ENCODE results near the gene BBS1. TPM values are rescaled to one million over a fixed set of nuclear protein-coding genes. Genes with fewer than 3 reads are reported as not detected.
A peak's percentile ranks its signal among the peaks of the same experiment; 100 is the strongest.

Gene BBS1
- total and polyA plus RNA-seq, 7 experiments from 2014 or later, result 9.6 to 38.2 (median 22.7) TPM

DNA sequence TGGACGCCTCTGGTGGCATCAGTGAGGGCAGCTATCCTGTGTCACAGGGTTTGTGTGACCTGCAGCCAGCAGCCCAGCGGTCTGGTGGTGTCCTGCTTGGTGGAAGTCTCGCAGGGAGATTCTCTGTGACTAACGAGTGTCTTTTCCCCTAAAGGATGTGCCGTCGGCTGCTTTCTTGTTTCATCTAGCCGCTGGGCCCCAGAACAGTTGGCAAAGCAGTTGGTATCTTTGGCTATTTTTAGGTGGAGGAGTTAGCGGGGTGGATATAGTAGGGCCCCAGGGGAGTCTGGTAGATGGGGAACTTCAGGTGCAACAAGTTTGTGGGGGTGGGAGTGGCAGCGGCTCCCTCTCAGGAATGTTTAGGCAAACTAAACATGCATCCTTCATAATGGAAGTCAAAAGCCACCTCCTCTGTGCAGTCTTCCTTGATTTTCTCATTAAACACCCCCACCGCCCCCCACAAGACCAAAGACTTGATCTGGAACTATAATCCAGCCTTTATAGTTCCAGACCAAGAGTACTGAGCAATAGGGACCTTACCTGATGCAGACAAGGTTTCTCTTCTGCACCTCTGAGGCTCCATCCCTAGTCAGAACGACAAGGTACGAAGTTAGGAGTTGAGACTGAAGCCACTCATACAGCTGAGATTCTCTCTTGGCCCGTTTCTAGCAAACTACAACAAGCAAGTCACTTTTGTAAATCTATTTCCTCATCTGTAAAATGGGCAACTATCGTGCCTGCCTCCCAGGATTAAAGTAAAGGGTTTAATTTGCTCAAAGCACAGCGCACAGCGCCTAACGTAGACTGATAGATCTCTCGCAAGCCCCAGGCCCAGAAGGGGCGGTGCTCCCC lies 44.8 kb upstream of the BBS1 start:
- peak overlapping the region; percentile 87 to 94 (median 90) for H3K4me3 Mint-ChIP-seq
- peaks cover 5 to 39% (median 25%) of the 10 kb centered on the region in 7 donors for H3K4me1 Mint-ChIP-seq
- Histone ChIP-seq H3K4me1 (ENCODE audit: control insufficient read depth in 2 of 2, insufficient read depth in 2 of 2, low read length in 2 of 2) (peaks cover 8 to 10% of the 10 kb centered on the region in 2 donors), H3K27ac (ENCODE audit: low read depth, low read length) (peak overlapping the region; percentile 87), H3K27me3 (ENCODE audit: control insufficient read depth in 2 of 2, insufficient read depth in 2 of 2, low read length in 2 of 2) (no peaks in the 10 kb centered on the region), H3K9me3 (ENCODE audit: control insufficient read depth in 2 of 3, low read length in 3 of 3) (no peaks in the 10 kb centered on the region), H3K4me3 (ENCODE audit: low read length) (peak overlapping the region; percentile 78), H3K36me3 (ENCODE audit: control insufficient read depth in 2 of 3, insufficient read depth in 3 of 3, low read length in 3 of 3) (no peaks in the 10 kb centered on the region)
- no peaks in the 10 kb centered on the region for H3K27me3 Mint-ChIP-seq
- peak overlapping the region; percentile 49 to 97 (median 93) for H3K27ac Mint-ChIP-seq
- DNase-seq (no peak), ATAC-seq (no peak)
- ChIA-PET CTCF (interaction anchor here (1.3 kb wide), 2 partner anchors 27 to 154 kb away, joined by 3 to 4 read pairs; partner anchors contain the start of gene MRPL11), POLR2A (interaction anchor here (0.8 to 4.0 kb wide), 5 partner anchors 14 to 151 kb away, joined by 3 to 42 read pairs (median 5); partner anchors contain the start of genes DPP3, MRPL11, RBM14 and SLC29A2)
- intact Hi-C loops (cut with micrococcal nuclease), result loop anchor here (1.0 to 5.0 kb wide), 15 partner anchors 15 to 1342 kb away; partner anchors contain the start of genes DPP3 (in 2 of the 2), ACTN3 (in 1 of the 2), NPAS4 (in 1 of the 2) and PC (in 1 of the 2)
- peaks cover 0 to 7% (median 0%) of the 10 kb centered on the region in 11 donors for H3K9me3 Mint-ChIP-seq
- peaks cover 0 to 16% (median 0%) of the 10 kb centered on the region in 5 donors for H3K36me3 Mint-ChIP-seq

GRCh38 chr11:66466225-66467033 lies 44.0 kb upstream of the BBS1 start, which contains the start of gene PELI3:
PELI3 (plus strand) TSS chr11:66466905; CDS start chr11:66468129, 1,224 bp downstream.
- Mint-ChIP-seq H3K36me3 (peaks cover 0 to 14% (median 0%) of the 10 kb centered on the region in 5 donors), H3K27ac (peak within 1 kb of the TSS; percentile 87 to 97 (median 93)), H3K4me1 (peaks cover 4 to 39% (median 24%) of the 10 kb centered on the region in 7 donors), H3K27me3 (no peaks in the 10 kb centered on the region), H3K4me3 (peak within 1 kb of the TSS; percentile 89 to 96 (median 90)), H3K9me3 (peaks cover 0 to 7% (median 0%) of the 10 kb centered on the region in 11 donors)
- DNase-seq, result peak; percentile 86 to 95 (median 92)
- no peaks in the 10 kb centered on the region for H3K27me3 ChIP-seq (ENCODE audit: control insufficient read depth in 2 of 2, insufficient read depth in 2 of 2, low read length in 2 of 2)
- H3K4me3 ChIP-seq (ENCODE audit: low read length), result peak within 1 kb of the TSS; percentile 78
- peak within 1 kb of the TSS; percentile 87 for H3K27ac ChIP-seq (ENCODE audit: low read depth, low read length)
- peak; percentile 97 for ATAC-seq
- H3K9me3 ChIP-seq (ENCODE audit: control insufficient read depth in 2 of 3, low read length in 3 of 3), result no peaks in the 10 kb centered on the region
- H3K36me3 ChIP-seq (ENCODE audit: control insufficient read depth in 2 of 3, insufficient read depth in 3 of 3, low read length in 3 of 3), result no peaks in the 10 kb centered on the region
- POLR2A ChIA-PET, result interaction anchor here (0.7 to 4.0 kb wide), 8 partner anchors 13 to 211 kb away, joined by 3 to 42 read pairs (median 4); partner anchors contain the start of genes ACTN3, DPP3, MRPL11 and RBM14
- CTCF ChIA-PET, result interaction anchor here (0.6 to 1.3 kb wide), 4 partner anchors 13 to 155 kb away, joined by 3 to 6 read pairs (median 4); partner anchors contain the start of genes DPP3 and MRPL11
- intact Hi-C loops (cut with micrococcal nuclease), result loop anchor here (1.0 to 5.0 kb wide), 15 partner anchors 14 to 1341 kb away; partner anchors contain the start of genes DPP3 (in 2 of the 2), ACTN3 (in 1 of the 2), NPAS4 (in 1 of the 2) and PC (in 1 of the 2)
- peaks cover 8 to 10% of the 10 kb centered on the region in 2 donors for H3K4me1 ChIP-seq (ENCODE audit: control insufficient read depth in 2 of 2, insufficient read depth in 2 of 2, low read length in 2 of 2)

DNA sequence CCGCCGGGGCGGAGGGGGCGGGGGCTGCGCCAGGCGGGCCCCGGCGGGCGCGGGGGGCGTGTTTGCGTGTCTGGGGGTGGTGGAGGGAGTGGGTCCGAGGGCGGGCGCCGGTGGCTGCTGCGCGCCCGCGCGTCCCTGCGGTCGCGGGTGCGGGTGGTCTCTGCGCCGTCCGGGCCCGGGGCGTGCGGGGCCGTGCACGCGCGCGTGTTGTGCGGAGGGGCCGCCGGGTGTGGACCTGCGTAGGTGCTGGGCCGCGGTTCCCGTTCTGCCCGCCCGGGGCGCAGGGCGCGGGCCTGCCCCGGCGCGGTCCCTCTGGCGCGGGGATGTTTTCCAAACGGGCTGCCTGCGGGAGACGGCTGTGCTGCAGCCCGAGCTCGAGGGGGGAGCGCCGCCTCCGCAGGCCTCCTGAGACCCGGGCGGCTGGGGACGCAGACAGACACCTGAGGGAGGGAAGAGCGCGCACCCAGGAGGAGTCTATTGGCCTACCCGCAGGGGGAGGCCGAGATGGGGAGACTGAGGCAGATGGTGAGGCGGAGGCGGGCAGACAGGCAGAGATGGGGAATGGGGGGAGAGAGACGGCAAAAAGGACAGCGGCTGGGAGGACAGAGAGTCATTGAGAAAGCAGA lies 43.3 kb upstream of the BBS1 start:
- Histone ChIP-seq H3K27ac (ENCODE audit: low read depth, low read length) (peak overlapping the region; percentile 87), H3K9me3 (ENCODE audit: control insufficient read depth in 2 of 3, low read length in 3 of 3) (no peaks in the 10 kb centered on the region), H3K4me3 (ENCODE audit: low read length) (peak overlapping the region; percentile 78), H3K27me3 (ENCODE audit: control insufficient read depth in 2 of 2, insufficient read depth in 2 of 2, low read length in 2 of 2) (no peaks in the 10 kb centered on the region), H3K4me1 (ENCODE audit: control insufficient read depth in 2 of 2, insufficient read depth in 2 of 2, low read length in 2 of 2) (peaks cover 8 to 10% of the 10 kb centered on the region in 2 donors), H3K36me3 (ENCODE audit: control insufficient read depth in 2 of 3, insufficient read depth in 3 of 3, low read length in 3 of 3) (peaks cover 0 to 2% (median 0%) of the 10 kb centered on the region in 3 experiments)
- H3K4me3 Mint-ChIP-seq, result peak overlapping the region; percentile 84 to 96 (median 89)
- intact Hi-C loops (cut with micrococcal nuclease), result loop anchor here (2.0 to 5.0 kb wide), 4 partner anchors 75 to 1340 kb away; partner anchors contain the start of genes PC (in 1 of the 2) and RCE1 (in 1 of the 2)
- POLR2A ChIA-PET, result interaction anchor here (0.7 to 4.0 kb wide), 9 partner anchors 12 to 210 kb away, joined by 3 to 42 read pairs (median 4); partner anchors contain the start of genes ACTN3, DPP3, MRPL11 and RBM14
- DNase-seq (no peak), ATAC-seq (peak; percentile 53)
- no peaks in the 10 kb centered on the region for H3K27me3 Mint-ChIP-seq
- H3K4me1 Mint-ChIP-seq, result peaks cover 0 to 39% (median 23%) of the 10 kb centered on the region in 7 donors
- H3K27ac Mint-ChIP-seq, result peak overlapping the region in 8 of 9 donors; percentile 69 to 95 (median 84)
- H3K9me3 Mint-ChIP-seq, result peaks cover 0 to 7% (median 0%) of the 10 kb centered on the region in 11 donors
- CTCF ChIA-PET, result interaction anchor here (0.6 to 1.4 kb wide), 5 partner anchors 13 to 156 kb away, joined by 3 to 6 read pairs (median 3); partner anchors contain the start of genes DPP3 and MRPL11
- peaks cover 0 to 11% (median 0%) of the 10 kb centered on the region in 5 donors for H3K36me3 Mint-ChIP-seq

DNA sequence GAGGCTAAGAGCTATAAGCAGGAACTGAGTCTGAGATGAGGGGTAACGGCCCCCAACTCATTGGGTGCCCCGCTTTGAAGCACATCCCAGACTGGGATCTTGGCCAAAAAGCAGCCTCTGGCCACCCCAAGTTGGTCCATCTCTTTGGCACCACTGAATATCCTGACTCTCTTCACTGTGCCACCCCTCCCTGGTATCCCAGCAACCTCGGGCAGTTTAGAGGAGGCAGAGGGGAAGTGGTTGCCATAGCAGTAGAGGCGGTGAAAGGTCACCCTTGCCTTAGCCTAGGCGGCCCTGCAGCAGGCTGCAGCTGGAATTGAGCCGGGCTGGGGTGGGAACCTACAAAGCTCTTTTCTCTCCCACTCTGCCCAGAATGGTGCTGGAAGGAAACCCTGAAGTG lies 42.7 kb upstream of the BBS1 start:
- peak overlapping the region; percentile 87 for H3K27ac ChIP-seq (ENCODE audit: low read depth, low read length)
- H3K36me3 Mint-ChIP-seq, result peaks cover 0 to 8% (median 0%) of the 10 kb centered on the region in 5 donors

GRCh38 chr11:66468691-66469090 lies 41.7 kb upstream of the BBS1 start:
- ChIA-PET POLR2A (interaction anchor here (0.8 to 4.0 kb wide), 4 partner anchors 11 to 170 kb away, joined by 3 to 42 read pairs (median 4); partner anchors contain the start of genes DPP3, MRPL11, RBM14 and RBM4), CTCF (interaction anchor here (0.7 to 1.0 kb wide), 3 partner anchors 9 to 207 kb away, joined by 3 to 5 read pairs (median 3); no protein-coding TSS in a partner anchor)
- Histone ChIP-seq H3K36me3 (ENCODE audit: control insufficient read depth in 2 of 3, insufficient read depth in 3 of 3, low read length in 3 of 3) (peaks cover 0 to 15% (median 0%) of the 10 kb centered on the region in 3 experiments), H3K9me3 (ENCODE audit: control insufficient read depth in 2 of 3, low read length in 3 of 3) (no peaks in the 10 kb centered on the region), H3K4me1 (ENCODE audit: control insufficient read depth in 2 of 2, insufficient read depth in 2 of 2, low read length in 2 of 2) (peaks cover 8 to 10% of the 10 kb centered on the region in 2 donors), H3K4me3 (ENCODE audit: low read length) (no peak overlapping the region), H3K27me3 (ENCODE audit: control insufficient read depth in 2 of 2, insufficient read depth in 2 of 2, low read length in 2 of 2) (no peaks in the 10 kb centered on the region), H3K27ac (ENCODE audit: low read depth, low read length) (no peak overlapping the region)
- peaks cover 0 to 8% (median 0%) of the 10 kb centered on the region in 5 donors for H3K36me3 Mint-ChIP-seq
- H3K4me1 Mint-ChIP-seq, result peaks cover 0 to 29% (median 23%) of the 10 kb centered on the region in 7 donors
- H3K27ac Mint-ChIP-seq, result peak overlapping the region in 4 of 9 donors; percentile 12 to 88 (median 58)
- no peak for ATAC-seq
- H3K4me3 Mint-ChIP-seq, result peak overlapping the region; percentile 20 to 94 (median 88)
- intact Hi-C loops (cut with micrococcal nuclease), result loop anchor here (5.0 kb wide), 3 partner anchors 74 to 1339 kb away; partner anchors contain the start of gene PC (in 1 of the 2)
- no peak for DNase-seq
- H3K9me3 Mint-ChIP-seq, result no peaks in the 10 kb centered on the region
- no peaks in the 10 kb centered on the region for H3K27me3 Mint-ChIP-seq

More for the DNA sequence above, 42.7 kb upstream of the BBS1 start:
- intact Hi-C loops (cut with micrococcal nuclease), result loop anchor here (2.0 to 5.0 kb wide), 4 partner anchors 75 to 1340 kb away; partner anchors contain the start of genes PC (in 1 of the 2) and RCE1 (in 1 of the 2)
- Mint-ChIP-seq H3K27ac (peak overlapping the region in 7 of 9 donors; percentile 69 to 88 (median 85)), H3K9me3 (peaks cover 0 to 6% (median 0%) of the 10 kb centered on the region in 11 donors), H3K4me1 (peaks cover 0 to 35% (median 23%) of the 10 kb centered on the region in 7 donors), H3K4me3 (peak overlapping the region; percentile 84 to 96 (median 89)), H3K27me3 (no peaks in the 10 kb centered on the region)
- Histone ChIP-seq H3K4me1 (ENCODE audit: control insufficient read depth in 2 of 2, insufficient read depth in 2 of 2, low read length in 2 of 2) (peaks cover 8 to 10% of the 10 kb centered on the region in 2 donors), H3K4me3 (ENCODE audit: low read length) (peak overlapping the region; percentile 78), H3K36me3 (ENCODE audit: control insufficient read depth in 2 of 3, insufficient read depth in 3 of 3, low read length in 3 of 3) (peaks cover 0 to 6% (median 0%) of the 10 kb centered on the region in 3 experiments), H3K9me3 (ENCODE audit: control insufficient read depth in 2 of 3, low read length in 3 of 3) (no peaks in the 10 kb centered on the region), H3K27me3 (ENCODE audit: control insufficient read depth in 2 of 2, insufficient read depth in 2 of 2, low read length in 2 of 2) (no peaks in the 10 kb centered on the region)
- POLR2A ChIA-PET, result interaction anchor here (1.4 to 4.0 kb wide), 2 partner anchors 12 to 170 kb away, joined by 4 to 42 read pairs; partner anchors contain the start of genes DPP3 and RBM4
- ATAC-seq, result no peak
- CTCF ChIA-PET, result interaction anchor here (1.2 to 1.4 kb wide), 2 partner anchors 12 to 18 kb away, joined by 3 to 6 read pairs; partner anchors contain the start of gene DPP3
- peak in 2 of 9 donors; percentile 13 to 19 for DNase-seq
